ENCODE measurements around the gene NUMA1. TPM values are rescaled to one million over a fixed set of nuclear protein-coding genes. Genes with fewer than 3 reads are reported as not detected.

NUMA1 gene
- total RNA-seq (ENCODE audit: low replicate concordance): 130 and 337 TPM in 2 replicates

GRCh38 chr11:72080326-72081183 lies at the start of gene NUMA1, which contains the start of gene LRRC51:
NUMA1 (minus strand) TSS chr11:72080542; CDS start chr11:72035943, 44,599 bp downstream.
LRRC51 (plus strand) TSS chr11:72080850; CDS start chr11:72089084, 8,234 bp downstream.
- H3K27me3 Mint-ChIP-seq (ENCODE audit: insufficient read depth, low read depth): peaks cover 2% of the 10 kb centered on the region
- Histone ChIP-seq H3K36me3 (no peaks in the 10 kb centered on the region), H3K79me2 (ENCODE audit: low read depth) (peaks cover 46% of the 10 kb centered on the region), H3K4me3 (peak within 1 kb of the TSS; percentile 85), H3K9ac (peak within 1 kb of the TSS; percentile 41), H3K4me1 (peaks cover 16% of the 10 kb centered on the region), H3K4me2 (peak within 1 kb of the TSS; percentile 81), H4K20me1 (ENCODE audit: low read depth) (peaks cover 36% of the 10 kb centered on the region), H3F3A (ENCODE audit: low read depth) (peaks cover 18% of the 10 kb centered on the region), H2AFZ (replicated peaks) (peak within 1 kb of the TSS; percentile 43), H3K9me3 (ENCODE audit: low read depth) (no peaks in the 10 kb centered on the region), H3K27me3 (no peaks in the 10 kb centered on the region), H3K27ac (peak within 1 kb of the TSS; percentile 80)
- no peaks in the 10 kb centered on the region for H3K9me3 Mint-ChIP-seq
- peaks cover 3% of the 10 kb centered on the region for H3K36me3 Mint-ChIP-seq
- peak within 1 kb of the TSS; percentile 100 for H3K27ac Mint-ChIP-seq
- TF ChIP-seq EZH2 (IDR thresholded peaks at IDR 0.05): no peak
- peak; percentile 100 for DNase-seq (ENCODE audit: low spot score)
- peak within 1 kb of the TSS; percentile 90 for H3K4me3 Mint-ChIP-seq
- peaks cover 33% of the 10 kb centered on the region for H3K4me1 Mint-ChIP-seq

- Histone ChIP-seq H3K4me1 (no peaks in the 10 kb centered on the region), H3K4me3 (no peak overlapping the region), H3K27ac (no peak overlapping the region), H3K9ac (no peak overlapping the region), H4K20me1 (ENCODE audit: low read depth) (no peaks in the 10 kb centered on the region), H3K36me3 (no peaks in the 10 kb centered on the region), H3K79me2 (ENCODE audit: low read depth) (no peaks in the 10 kb centered on the region), H3K9me3 (ENCODE audit: low read depth) (peaks cover 11% of the 10 kb centered on the region), H3F3A (ENCODE audit: low read depth) (no peaks in the 10 kb centered on the region), H3K27me3 (peaks cover 30% of the 10 kb centered on the region), H3K4me2 (no peak overlapping the region), H2AFZ (replicated peaks) (no peak overlapping the region)
- Mint-ChIP-seq H3K4me1 (no peaks in the 10 kb centered on the region), H3K27ac (no peak overlapping the region), H3K9me3 (peaks cover 21% of the 10 kb centered on the region), H3K27me3 (ENCODE audit: insufficient read depth, low read depth) (peaks cover 24% of the 10 kb centered on the region), H3K4me3 (no peak overlapping the region), H3K36me3 (peaks cover 5% of the 10 kb centered on the region)
- DNase-seq (ENCODE audit: low spot score): no peak
- TF ChIP-seq CTCF (IDR thresholded peaks at IDR 0.05): no peak
- TF ChIP-seq EZH2phosphoT487 (IDR thresholded peaks at IDR 0.05): no peak
- no peak for TF ChIP-seq EZH2 (IDR thresholded peaks at IDR 0.05)
Measured at GRCh38 chr11:72129381-72129780, 49.0 kb upstream of the NUMA1 start.

GRCh38 chr11:72127923-72128322 lies 47.6 kb upstream of the NUMA1 start:
- Histone ChIP-seq H3K36me3 (no peaks in the 10 kb centered on the region), H3F3A (ENCODE audit: low read depth) (no peaks in the 10 kb centered on the region), H3K27ac (no peak overlapping the region), H3K79me2 (ENCODE audit: low read depth) (no peaks in the 10 kb centered on the region), H3K4me3 (no peak overlapping the region), H3K4me1 (no peaks in the 10 kb centered on the region), H3K9me3 (ENCODE audit: low read depth) (peaks cover 11% of the 10 kb centered on the region), H3K27me3 (peaks cover 19% of the 10 kb centered on the region), H3K9ac (no peak overlapping the region), H2AFZ (replicated peaks) (no peak overlapping the region), H3K4me2 (no peak overlapping the region), H4K20me1 (ENCODE audit: low read depth) (no peaks in the 10 kb centered on the region)
- DNase-seq (ENCODE audit: low spot score): no peak
- Mint-ChIP-seq H3K4me3 (no peak overlapping the region), H3K36me3 (peaks cover 5% of the 10 kb centered on the region), H3K27ac (no peak overlapping the region), H3K9me3 (peaks cover 21% of the 10 kb centered on the region), H3K27me3 (ENCODE audit: insufficient read depth, low read depth) (peaks cover 21% of the 10 kb centered on the region), H3K4me1 (no peaks in the 10 kb centered on the region)
- TF ChIP-seq EZH2phosphoT487 (IDR thresholded peaks at IDR 0.05) (no peak), EZH2 (IDR thresholded peaks at IDR 0.05) (no peak), CTCF (IDR thresholded peaks at IDR 0.05) (no peak)

- Histone ChIP-seq H3K79me2 (ENCODE audit: low read depth) (no peaks in the 10 kb centered on the region), H4K20me1 (ENCODE audit: low read depth) (no peaks in the 10 kb centered on the region), H3K9ac (no peak overlapping the region), H3K9me3 (ENCODE audit: low read depth) (peaks cover 11% of the 10 kb centered on the region), H3K36me3 (no peaks in the 10 kb centered on the region), H3K4me2 (no peak overlapping the region), H3K4me1 (no peaks in the 10 kb centered on the region), H3K4me3 (no peak overlapping the region), H2AFZ (replicated peaks) (no peak overlapping the region), H3F3A (ENCODE audit: low read depth) (no peaks in the 10 kb centered on the region), H3K27ac (no peak overlapping the region), H3K27me3 (no peaks in the 10 kb centered on the region)
- Mint-ChIP-seq H3K27me3 (ENCODE audit: insufficient read depth, low read depth) (peaks cover 19% of the 10 kb centered on the region), H3K27ac (no peak overlapping the region), H3K9me3 (peaks cover 21% of the 10 kb centered on the region), H3K4me3 (no peak overlapping the region), H3K4me1 (no peaks in the 10 kb centered on the region), H3K36me3 (peaks cover 5% of the 10 kb centered on the region)
- TF ChIP-seq EZH2phosphoT487 (IDR thresholded peaks at IDR 0.05): no peak
- TF ChIP-seq CTCF (IDR thresholded peaks at IDR 0.05): no peak
- no peak for TF ChIP-seq EZH2 (IDR thresholded peaks at IDR 0.05)
- DNase-seq (ENCODE audit: low spot score): no peak
Measured at GRCh38 chr11:72125956-72126355, 45.6 kb upstream of the NUMA1 start.

Measured in neural progenitor cell (in vitro differentiated cells).